GM13976 (cell line): ENCODE measurements around the gene WWOX.

Experiments
- DNase-seq: peaks from one replicate; pipeline ENCODE4 v3.0.0; 2012; ENCODE audit warnings: low spot score
- CTCF ChIP-seq: IDR thresholded peaks from 2 replicates; pipeline ENCODE4 v1.5.1; 2012; ENCODE audit warnings: borderline replicate concordance, mild to moderate bottlenecking; ENCODE audit not compliant: insufficient read depth; ENCODE audit errors: extremely low read depth, missing control alignments, control extremely low read depth
- in situ Hi-C: fragments of 300-500 bp; cut with MboI; formaldehyde crosslinking; loops from one replicate; pipeline ENCODE4 v1.12.0; 2022; ENCODE audit warnings: low sequenced_read_pairs, mixed read lengths, inconsistent platforms; ENCODE audit not compliant: unreplicated experiment

The WWOX gene

GRCh38 chr16:78706637-78707036, 607.2 kb downstream of the WWOX start:
- TF ChIP-seq CTCF: no peak
- DNase-seq: no peak
- in situ Hi-C loops: loop anchor here (10.0 kb wide), 1 partner anchor 58 kb away; no protein-coding TSS in a partner anchor

- no peak for TF ChIP-seq CTCF
- DNase-seq: no peak
- in situ Hi-C loops: loop anchor here (10.0 kb wide), 1 partner anchor 55 kb away; no protein-coding TSS in a partner anchor
These were observed 609.9 kb downstream of the WWOX start for GRCh38 chr16:78709137-78709884.

GRCh38 chr16:78715106-78715505, 615.7 kb downstream of the WWOX start:
- DNase-seq: no peak
- no peak for TF ChIP-seq CTCF
- in situ Hi-C loops: no loop called here

GRCh38 chr16:78715673-78716072, 616.2 kb downstream of the WWOX start:
- no peak for TF ChIP-seq CTCF
- in situ Hi-C loops: no loop called here
- no peak for DNase-seq

- in situ Hi-C loops: no loop called here
- no peak for TF ChIP-seq CTCF
- no peak for DNase-seq
These were observed 618.7 kb downstream of the WWOX start for GRCh38 chr16:78718141-78718540.

- TF ChIP-seq CTCF: no peak
- in situ Hi-C loops: no loop called here
These were observed 621.0 kb downstream of the WWOX start for GRCh38 chr16:78720416-78720815.

More at GRCh38 chr16:78720416-78720815, 621.0 kb downstream of the WWOX start:
- no peak for DNase-seq
